GM18498 (cell line): ENCODE data around the gene AAMDC.

Experiments
- ATAC-seq: cut with Tn5 transposase; IDR thresholded peaks from one replicate; pipeline ENCODE4 v1.9.1; 2021; ENCODE audit warnings: mild to moderate bottlenecking, moderate library complexity; ENCODE audit not compliant: unreplicated experiment

AAMDC gene

GRCh38 chr11:77820565-77821348, at the start of gene AAMDC, which contains the start of gene RSF1:
Gene AAMDC (plus strand): TSS chr11:77821144. CDS start chr11:77842497, 21,353 bp downstream.
Gene RSF1 (minus strand): TSS chr11:77820722. CDS start chr11:77820714, 8 bp downstream.
- peak; percentile 86 for ATAC-seq

GRCh38 chr11:77775936-77776335, 45.0 kb upstream of the AAMDC start:
- no peak for ATAC-seq

GRCh38 chr11:77776455-77776854, 44.5 kb upstream of the AAMDC start:
- no peak for ATAC-seq

GRCh38 chr11:77778118-77778517, 42.8 kb upstream of the AAMDC start:
- ATAC-seq = no peak

GRCh38 chr11:77778549-77778948, 42.4 kb upstream of the AAMDC start:
- ATAC-seq = no peak

- no peak for ATAC-seq
These were observed 41.0 kb upstream of the AAMDC start for GRCh38 chr11:77779935-77780334.

GRCh38 chr11:77783025-77783424, 37.9 kb upstream of the AAMDC start:
- no peak for ATAC-seq

GRCh38 chr11:77784572-77784971, 36.4 kb upstream of the AAMDC start:
- no peak for ATAC-seq

GRCh38 chr11:77789061-77789730, 31.7 kb upstream of the AAMDC start:
- ATAC-seq = no peak

GRCh38 chr11:77789731-77790476, 31.0 kb upstream of the AAMDC start:
- no peak for ATAC-seq

- no peak for ATAC-seq
These were observed 29.6 kb upstream of the AAMDC start for GRCh38 chr11:77791301-77791700.

GRCh38 chr11:77793972-77794371, 27.0 kb upstream of the AAMDC start:
- ATAC-seq = no peak

- no peak for ATAC-seq
These were observed 21.6 kb upstream of the AAMDC start for GRCh38 chr11:77799338-77799737.

GRCh38 chr11:77800449-77800848, 20.5 kb upstream of the AAMDC start:
- no peak for ATAC-seq

- ATAC-seq = no peak
These were observed 19.5 kb upstream of the AAMDC start for GRCh38 chr11:77801477-77801876.

- no peak for ATAC-seq
These were observed 14.5 kb upstream of the AAMDC start for GRCh38 chr11:77806415-77806814.

GRCh38 chr11:77806993-77807392, 14.0 kb upstream of the AAMDC start:
- no peak for ATAC-seq

- no peak for ATAC-seq
These were observed 7.7 kb upstream of the AAMDC start for GRCh38 chr11:77813256-77813655.

- ATAC-seq = no peak
These were observed 6.1 kb upstream of the AAMDC start for GRCh38 chr11:77814848-77815247.

GRCh38 chr11:77815459-77815858, 5.5 kb upstream of the AAMDC start:
- no peak for ATAC-seq

- ATAC-seq = peak; percentile 48
These were observed 1.5 kb upstream of the AAMDC start for GRCh38 chr11:77819411-77819920.
